Measurements from ENCODE around the gene NCBP3.
"Not testable (repeated sequence)": the region's sequence is repeated elsewhere in the genome, so short reads cannot be mapped to it uniquely, and the experiment has no call there.

Gene NCBP3

GRCh38 chr17:3809135-3809534, 36.9 kb downstream of the NCBP3 start:
- no peak for DNase-seq (ENCODE audit: low read depth)

DNA sequence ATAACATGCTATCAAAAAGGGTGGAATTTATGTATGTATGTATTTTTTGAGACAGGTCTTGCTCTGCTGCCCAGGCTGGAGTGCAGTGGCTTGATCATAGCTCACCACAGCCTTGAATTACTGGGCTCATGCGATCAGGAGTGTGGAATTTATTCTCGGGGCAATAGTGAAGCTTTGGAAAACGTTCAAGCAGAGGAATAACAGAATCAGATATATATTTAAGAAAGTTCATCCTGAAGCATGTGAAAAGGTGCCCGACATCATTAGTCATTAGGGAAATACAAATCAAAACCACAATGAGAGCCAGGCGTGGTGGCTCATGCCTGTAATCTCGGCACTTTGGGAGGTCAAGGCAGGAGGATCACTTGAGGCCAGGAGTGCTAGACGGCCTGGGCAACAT, 37.3 kb downstream of the NCBP3 start:
- no peak for DNase-seq (ENCODE audit: low read depth)

- no peak for DNase-seq (ENCODE audit: low read depth)
Observed at GRCh38 chr17:3805581-3805980, 40.5 kb downstream of the NCBP3 start.

DNA sequence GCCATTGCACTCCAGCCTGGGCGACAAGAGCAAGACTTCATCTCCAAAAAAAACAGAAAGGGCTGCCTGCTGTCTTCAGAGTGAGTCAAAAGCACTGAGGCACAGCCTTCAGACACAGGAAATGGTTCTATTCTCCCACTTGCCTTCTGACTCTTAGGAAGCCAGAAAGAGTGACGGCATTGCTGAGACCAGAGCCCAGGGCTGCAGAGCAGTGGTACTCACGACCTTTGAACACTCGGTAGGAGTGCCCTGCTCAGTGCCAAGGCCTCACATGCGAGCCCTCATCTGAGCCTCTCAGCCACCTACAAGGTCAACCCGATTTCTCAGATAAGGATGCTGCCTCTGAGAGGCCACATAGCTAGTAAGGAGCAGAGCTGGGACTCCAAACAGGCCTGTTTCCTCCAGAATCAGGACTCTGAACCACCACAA, 41.5 kb downstream of the NCBP3 start:
- DNase-seq (ENCODE audit: low read depth) = no peak

DNA sequence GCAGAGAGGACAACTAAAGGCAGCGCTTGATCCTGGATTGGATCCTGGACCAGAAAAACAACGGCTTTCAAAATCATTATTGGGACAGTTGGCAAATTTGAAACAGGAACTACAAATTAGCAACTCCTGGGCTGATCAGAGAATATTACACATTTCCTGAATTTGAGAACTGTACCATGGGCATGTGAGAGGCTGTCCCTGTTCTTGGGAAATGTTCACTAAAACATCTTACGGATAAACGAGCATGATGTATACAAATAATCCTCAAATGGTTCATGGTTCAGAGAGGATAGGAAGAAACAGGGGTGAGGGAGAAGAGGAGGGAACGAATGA, 42.8 kb downstream of the NCBP3 start:
- no peak for DNase-seq (ENCODE audit: low read depth)

DNA sequence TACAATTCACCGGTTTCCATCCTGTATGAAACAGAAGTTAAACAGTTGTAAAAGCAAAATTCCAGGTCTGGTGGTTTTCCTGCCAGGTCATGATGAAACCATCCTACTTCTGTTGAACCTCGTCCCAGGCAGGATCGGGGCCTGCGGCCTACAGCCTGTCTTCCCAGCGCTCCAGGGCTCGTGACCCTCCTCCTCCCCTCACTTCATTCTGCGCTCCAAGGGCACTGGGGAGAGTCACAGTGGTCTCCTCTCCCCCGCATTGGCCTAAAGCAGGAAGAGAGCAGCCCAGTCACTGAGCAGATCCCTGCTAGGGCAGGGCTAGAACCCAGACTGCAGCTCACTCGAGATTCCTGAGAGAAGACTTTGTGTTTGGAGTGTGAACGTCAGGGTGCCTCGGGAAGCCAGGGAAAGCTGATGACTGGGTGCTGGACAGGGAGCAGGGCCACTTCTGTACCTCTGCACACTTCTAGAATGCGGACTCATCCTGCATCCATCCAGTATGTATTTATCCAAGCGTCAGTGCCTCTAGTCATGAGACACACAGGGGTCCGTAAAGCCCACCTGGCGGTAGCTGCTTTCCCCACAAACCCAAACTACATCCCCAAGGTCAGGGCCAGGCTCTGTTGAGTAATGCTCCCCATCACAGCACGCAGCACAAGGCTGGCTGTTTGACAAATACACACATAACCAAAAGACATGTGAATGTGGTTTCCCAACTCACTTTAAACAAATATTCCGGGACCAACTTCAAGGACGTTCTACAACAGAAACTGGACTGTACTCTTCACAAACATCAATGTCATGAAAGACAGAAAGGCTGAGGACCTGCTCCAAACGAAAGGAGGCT, 43.4 kb downstream of the NCBP3 start:
- no peak for DNase-seq (ENCODE audit: low read depth)

- no peak for DNase-seq (ENCODE audit: low read depth)
Observed at GRCh38 chr17:3801792-3802191, 44.3 kb downstream of the NCBP3 start.

DNA sequence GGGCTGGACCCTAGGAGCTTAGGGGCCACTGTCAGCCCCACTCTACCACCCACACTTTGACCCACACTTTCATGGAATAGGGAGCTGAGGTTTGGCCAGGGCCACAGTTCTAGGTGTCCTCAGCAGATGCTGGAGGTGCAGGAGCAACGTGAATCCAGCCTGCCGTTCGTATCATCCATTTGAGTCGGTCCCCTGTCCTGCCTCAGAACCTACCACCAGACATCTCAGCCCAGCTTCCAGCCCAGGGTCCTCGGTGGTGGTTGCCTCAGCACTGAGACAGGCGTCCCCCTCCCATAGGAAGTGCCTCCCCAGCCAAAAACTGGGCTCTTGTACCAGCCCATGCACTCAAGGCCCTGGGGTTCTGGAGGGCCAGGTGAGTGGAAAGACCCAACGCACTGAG, 44.7 kb downstream of the NCBP3 start:
- no peak for DNase-seq (ENCODE audit: low read depth)

- DNase-seq (ENCODE audit: low read depth) = no peak
Observed at GRCh38 chr17:3800362-3801271, 45.4 kb downstream of the NCBP3 start, which contains the start of gene ITGAE. ITGAE (minus strand) TSS chr17:3801188; CDS start chr17:3801144, 44 bp downstream.

DNA sequence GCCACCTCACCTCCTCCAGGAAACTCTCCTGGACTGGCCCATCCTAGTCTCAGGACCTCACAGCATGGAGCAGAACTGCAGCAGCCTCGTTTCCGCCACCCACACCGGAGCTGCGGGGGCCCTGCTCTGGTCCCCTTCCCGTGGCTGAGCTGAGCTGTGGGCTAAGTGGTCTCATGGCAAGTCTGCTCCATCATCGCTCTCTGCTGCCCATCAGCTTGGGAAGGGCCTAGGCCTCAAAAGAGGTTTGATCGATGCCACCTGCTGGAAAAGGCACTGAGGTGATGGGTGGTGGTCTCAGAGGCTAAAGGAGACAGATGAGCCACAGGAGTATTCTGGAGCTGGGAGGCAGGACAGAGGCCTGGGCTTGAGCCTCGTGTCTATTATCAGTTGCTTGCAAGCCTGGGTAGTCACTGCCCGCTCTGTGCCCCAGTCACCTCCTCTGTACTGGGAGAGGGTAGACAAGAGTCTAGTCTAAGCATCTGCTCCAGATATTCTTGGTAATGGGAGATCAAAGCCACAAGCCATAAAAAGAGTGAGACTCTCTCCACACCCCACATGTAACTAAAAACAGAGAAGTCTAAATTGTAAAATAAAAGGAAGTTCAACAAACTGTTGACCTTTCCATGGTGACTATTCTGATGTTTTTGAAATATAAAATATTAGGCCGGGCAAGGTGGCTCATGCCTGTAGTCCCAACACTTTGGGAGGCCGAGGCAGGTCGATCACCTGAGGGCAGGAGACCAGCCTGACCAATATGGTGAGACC, 46.7 kb downstream of the NCBP3 start:
- DNase-seq (ENCODE audit: low read depth) = no peak

DNA sequence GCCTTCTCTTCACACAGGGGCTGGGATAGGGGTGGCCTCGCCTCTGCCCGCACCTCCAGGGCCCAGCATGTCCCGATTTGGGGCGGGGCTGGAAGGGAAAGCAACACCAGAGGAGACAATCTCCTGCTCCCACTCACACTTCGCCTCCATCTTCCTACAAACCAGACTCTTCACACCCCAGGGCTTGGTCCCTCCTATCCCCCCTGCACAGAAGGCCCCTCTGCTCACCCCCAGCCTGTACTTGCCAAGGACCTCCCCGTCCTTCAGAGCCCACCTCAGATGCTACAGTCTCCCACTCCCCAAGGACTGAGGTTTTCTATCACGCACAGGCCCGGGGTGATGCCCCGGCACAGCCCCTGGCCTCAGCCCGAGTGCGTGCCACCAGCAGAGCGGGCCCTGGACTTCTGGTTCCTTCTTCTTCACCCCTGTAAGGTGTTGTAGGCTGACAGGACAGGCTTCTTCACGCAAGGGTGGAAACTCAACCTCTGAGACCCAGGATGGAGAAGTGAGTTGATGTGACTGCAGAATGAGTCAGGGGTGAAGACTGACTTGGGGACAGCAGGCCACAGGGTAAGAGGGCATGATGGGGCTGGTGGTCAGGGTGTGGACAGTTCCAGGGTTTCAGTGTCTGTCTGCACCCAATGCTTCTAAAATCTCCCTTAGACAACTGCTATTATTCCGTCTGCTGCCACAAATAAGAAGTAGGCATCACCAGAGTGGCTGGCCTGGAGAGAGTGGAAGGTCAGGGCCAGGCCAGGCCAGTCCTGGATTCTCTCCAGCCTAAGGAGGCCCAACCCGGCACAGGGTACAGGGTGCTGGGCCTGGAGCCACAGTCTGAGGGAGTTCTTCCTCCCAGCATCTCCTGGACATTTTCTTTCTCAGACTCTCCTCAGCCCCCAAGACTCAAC, 47.5 kb downstream of the NCBP3 start:
- DNase-seq (ENCODE audit: low read depth) = no peak

DNA sequence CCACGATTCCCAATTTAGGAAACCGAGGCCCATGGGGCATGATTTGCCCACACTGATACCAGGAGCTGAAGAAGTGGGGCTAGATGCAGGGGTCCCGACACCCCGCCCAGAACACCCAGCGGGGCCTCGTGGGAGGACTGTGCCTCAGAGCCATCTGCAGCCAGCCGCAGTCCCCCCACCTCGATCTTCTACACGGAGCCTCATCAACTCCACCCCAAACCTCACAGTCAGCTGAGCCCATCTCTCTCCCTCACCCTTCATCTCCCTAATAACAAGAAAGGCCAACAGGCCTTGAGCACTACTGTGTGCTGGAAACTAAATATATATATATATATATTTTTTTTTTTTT, 49.2 kb downstream of the NCBP3 start:
- no peak for DNase-seq (ENCODE audit: low read depth)

DNA sequence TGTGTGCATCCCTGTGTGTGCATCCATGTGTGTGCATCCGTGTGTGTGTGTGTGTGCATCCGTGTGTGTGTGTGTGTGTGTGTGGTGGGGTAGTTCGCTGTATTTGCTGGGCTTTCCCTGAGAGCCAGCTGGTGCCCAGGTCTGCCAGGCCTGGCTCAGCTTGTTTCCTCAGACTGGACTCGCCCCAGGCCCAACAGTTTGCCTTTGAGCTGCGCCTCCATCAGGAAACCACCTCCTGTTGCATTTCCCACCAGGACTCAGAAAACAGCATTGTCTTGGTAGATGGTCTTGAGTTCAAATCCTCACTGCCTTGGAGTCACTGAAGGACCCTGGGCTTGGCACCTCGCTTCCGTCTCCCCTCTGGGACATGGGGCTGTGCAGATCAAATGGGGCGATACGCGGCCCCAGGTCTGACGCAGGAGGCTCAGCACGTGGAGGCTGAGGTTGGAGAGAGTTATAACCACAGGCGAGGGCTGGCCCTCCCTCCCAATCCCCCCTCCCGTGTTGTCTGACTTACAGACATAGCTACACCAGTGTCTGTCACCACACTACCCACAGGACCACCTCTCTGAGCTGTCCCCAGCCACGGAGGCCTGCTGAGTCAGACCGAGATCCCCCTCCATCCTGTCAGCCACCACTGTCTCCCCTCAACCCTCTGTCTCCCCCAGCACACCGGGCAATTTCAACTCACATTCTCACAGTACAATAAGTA, 49.8 kb downstream of the NCBP3 start:
- DNase-seq (ENCODE audit: low read depth) = peak; percentile 67

- DNase-seq (ENCODE audit: low read depth) = no peak
Observed at GRCh38 chr17:3795390-3796102, 50.5 kb downstream of the NCBP3 start.

GRCh38 chr17:3794557-3795389, 51.3 kb downstream of the NCBP3 start:
- peak; percentile 29 for DNase-seq (ENCODE audit: low read depth)

DNA sequence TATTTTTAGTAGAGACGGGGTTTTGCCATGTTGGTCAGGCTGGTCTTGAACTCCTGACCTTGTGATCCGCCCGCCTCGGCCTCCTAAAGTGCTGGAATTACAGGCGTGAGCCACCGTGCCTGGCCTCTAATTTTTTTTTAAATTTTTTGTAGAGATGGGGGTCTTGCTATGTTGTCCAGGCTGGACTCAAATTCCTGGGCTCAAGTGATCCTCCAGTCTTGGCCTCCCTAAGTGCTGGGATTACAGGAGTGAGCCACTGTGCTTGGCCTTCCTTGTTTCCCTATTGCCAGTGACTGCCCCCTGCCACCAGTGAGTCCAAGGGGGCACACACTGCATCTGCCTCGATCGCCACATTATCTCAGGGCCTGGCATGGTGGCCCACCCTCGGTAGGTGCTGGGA, 51.9 kb downstream of the NCBP3 start:
- DNase-seq (ENCODE audit: low read depth) = not testable (repeated sequence)

DNA sequence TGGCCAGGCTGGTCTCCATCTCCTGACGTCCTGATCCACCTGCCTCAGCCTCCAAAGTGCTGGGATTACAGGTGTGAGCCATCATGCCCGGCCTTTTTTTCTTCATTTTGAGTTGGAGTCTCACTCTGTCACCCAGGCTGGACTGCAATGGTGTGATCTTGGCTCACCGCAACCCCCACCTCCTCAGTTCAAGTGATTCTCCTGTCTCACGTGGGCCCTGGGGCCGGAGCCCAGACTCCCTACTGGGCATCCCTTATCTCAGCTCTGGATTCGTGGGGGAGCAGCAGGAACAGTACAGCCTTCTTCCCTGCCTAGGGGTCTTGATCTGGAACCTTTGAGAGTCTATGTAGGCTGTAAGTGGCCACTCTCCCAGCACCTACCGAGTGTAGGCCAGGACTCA, 52.8 kb downstream of the NCBP3 start:
- DNase-seq (ENCODE audit: low read depth) = not testable (repeated sequence)

GRCh38 chr17:3792481-3792880, 53.6 kb downstream of the NCBP3 start:
- DNase-seq (ENCODE audit: low read depth) = no peak

GRCh38 chr17:3788200-3788599, 57.8 kb downstream of the NCBP3 start:
- no peak for DNase-seq (ENCODE audit: low read depth)

All from activated T-cell treated with anti-CD3 and anti-CD28 coated beads for 24 hours (primary cell).